Measurements from ENCODE around the gene COL4A6.
"Not testable (repeated sequence)": the region's sequence is repeated elsewhere in the genome, so short reads cannot be mapped to it uniquely, and the experiment has no call there.

Gene COL4A6

DNA sequence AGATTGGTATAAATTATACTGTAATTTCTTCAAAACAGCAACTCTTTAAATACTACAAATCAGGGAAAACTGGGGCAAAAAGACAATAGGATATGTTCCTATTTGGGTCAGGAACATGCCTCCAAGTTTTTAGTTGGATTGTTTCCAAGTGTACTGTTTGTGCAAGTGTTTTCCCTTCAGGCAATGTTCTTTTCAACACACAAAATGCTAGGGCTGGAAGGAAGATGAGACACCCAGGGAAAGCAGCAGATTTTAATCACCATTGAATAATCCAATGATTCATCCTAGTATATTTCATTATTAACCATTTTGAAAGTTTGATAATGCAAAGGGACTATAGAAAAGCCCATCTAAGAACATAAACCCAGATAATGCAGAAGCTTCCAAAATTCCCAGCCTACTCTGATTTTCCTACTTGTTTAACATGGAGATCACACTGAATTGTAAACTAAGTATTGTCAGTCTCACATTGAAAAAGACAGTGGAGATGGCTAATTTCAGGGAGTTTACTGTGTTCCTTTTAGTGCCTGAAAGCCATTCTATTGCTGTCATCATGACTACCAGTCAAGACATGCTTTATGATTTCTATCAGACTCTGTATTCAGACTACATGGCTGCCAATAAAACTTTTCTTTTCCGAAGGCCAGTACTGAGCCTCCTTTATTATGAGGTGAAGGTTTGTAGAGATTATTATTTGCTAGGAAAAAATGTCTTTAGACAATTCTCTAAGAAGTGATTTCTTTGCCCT, 38.6 kb downstream of the COL4A6 start:
- no peak for FAIRE-seq

DNA sequence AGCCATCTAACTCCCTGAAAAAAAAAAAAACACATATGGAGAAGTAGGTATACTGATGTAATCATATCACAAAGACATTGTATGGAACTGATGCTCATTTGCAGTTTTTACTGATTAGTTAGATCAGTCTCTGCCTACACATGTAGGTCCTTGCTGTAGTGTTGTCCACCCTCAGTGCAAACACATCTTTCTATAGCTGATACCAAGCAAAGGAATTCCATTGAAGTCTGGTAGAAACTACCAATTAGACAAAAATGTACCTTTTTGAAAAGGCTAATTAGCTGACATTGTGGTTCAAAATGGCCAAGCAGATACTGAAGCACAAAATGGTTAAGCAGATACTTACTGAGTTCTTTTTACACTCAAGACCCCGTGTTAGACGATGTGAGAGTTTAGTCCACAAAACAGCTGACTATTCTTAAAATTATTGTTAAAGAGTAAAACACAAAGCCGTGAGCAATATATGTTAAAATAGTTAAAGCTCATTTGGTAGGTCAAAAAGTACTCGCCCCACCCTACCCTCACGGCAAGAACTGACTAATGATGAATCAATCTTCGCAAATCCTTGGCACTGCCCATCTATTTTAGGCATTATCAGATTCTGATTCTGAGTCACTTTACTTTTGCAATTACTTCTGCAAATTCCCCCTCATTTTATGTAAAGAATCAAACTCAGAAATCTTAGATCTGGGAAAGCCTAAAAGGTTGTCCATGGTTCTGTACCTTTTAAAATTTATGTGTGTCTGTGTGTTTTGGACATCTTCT, 40.4 kb downstream of the COL4A6 start:
- no peak for FAIRE-seq

DNA sequence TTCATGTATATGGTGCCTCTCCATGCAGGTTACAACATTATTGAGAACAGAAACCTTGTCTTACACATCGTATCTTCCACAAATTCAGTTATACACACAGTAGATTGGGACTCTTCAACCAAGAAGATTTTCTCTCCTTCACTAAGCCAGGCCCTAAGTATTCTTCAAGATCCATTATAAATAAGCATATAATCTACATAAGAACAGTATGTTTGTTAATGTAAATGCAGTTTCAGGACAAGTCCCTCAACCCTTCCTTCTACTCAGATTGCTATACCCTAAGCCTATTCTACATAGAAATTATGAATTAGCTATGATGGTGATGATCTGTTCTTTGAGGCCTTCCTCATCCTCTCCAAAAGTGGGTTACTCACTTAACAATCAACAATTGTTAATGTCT, 41.2 kb downstream of the COL4A6 start:
- no peak for FAIRE-seq

DNA sequence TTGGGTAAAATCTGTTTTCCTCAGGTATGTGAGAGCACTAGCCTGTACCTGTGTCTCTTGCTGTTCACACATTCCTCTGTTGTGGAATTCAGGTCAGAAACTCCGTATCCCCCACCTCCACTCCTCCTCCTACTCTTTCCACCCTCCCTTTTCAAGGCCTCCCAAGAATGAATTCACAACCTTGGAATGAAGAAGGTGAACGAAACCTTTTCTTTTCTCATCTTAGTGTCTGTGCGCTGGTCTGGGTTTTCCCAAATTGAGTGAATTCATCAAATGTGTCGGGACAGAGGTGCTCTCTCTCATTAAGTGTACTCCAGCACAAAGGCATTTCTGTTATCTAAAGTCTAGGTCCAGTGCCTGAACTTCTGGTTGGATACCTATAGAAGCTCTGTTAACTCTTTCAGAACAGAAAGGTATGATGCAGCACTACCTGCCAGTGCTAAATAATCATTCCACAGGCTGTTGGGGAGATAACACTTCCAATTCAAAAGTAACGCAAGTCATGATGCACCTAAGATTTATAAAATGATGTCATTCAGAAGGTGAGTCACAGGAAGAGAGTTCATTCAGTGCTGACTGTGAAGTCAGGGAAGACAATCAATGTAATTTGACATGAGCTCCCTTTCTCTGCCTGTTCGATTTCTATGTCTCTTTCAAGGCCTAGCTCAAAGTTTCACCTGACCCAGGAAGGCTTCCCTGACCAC, 41.9 kb downstream of the COL4A6 start:
- FAIRE-seq: no peak

DNA sequence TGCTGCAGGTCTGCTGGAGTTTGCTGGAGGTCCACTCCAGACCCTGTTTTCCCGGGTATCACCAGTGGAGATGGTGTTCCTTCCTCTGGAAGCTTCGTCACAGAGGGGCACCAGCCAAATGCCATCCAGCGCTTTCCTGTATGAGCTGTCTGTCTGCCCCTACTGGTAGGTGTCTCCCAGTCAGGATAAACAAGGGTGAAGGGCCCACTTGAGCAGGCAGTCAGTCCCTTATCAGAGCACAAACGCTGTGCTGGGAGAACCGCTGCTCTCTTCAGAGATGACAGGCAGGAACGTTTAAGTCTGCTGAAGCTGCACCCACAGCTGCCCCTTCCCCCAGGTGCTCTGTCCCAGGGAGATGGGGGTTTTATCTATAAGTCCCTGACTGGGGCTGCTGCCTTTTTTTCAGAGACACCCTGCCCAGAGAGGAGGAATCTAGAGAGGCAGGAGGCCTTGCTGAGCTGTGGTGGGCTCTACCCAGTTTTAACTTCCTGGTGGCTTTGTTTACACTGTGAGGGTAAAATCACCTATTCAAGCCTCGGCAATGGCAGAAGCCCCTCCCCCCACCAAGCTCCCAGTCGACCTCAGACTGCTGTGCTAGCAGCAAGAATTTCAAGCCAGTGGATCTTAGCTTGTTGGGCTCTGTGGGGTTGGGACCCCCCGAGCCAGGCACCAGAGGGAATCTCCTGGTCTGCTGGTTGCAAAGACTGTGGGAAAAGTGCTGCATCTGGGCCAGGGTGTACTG, 47.1 kb downstream of the COL4A6 start:
- FAIRE-seq: not testable (repeated sequence)

DNA sequence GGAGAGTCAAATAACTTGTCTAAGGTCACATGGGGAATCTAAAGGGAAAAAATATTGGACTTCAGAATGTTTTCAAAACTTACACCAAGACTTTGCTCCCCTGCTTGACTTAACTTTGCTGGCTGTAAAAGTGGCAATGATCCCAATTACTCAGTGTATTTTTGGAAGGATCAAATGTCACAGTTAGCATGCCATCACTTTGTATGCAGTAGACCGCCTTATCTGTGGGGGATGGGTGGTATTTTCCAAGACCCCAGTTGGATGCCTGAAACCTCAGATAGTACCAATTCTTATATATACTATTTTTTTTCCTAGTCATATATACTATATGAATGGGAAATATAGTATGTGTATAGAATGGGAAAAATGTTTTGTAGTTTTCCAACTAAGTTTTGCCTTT, 53.4 kb downstream of the COL4A6 start:
- FAIRE-seq: no peak

DNA sequence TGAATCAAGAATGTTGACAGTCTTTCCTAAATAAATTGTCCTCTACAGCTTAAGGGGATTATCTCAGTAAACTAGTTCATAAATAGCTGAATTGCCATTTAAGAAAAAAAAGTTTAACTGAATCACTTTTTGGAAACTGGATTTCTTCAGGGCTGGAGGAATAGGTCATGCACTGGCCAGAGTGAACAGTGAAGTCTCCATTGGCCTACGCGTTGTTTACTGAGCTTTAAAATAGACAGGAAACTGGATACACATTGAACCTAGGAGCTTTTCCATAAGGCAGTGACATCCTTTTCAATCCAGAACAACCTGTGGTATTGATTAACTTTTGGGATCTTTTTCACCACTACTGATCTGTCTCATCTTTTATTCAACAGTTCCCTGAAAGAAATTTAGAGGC, 58.0 kb downstream of the COL4A6 start:
- no peak for FAIRE-seq

DNA sequence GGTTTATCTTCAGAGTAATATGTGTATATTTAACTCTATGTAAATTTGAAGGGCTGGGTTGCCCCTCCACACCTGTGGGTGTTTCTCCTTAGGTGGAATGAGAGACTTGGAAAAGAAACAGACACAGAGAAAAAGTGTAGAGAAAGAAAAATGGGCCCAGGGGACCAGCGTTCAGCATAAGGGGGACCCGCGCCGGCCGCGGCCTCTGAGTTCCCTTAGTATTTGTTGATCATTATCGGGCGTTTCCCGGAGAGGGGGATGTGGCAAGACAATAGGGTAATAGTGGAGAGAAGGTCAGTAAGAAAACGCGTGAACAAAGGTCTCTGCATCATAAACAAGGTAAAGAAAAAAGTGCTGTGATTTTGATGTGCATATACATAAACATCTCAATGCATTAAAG, 61.4 kb downstream of the COL4A6 start:
- FAIRE-seq: not testable (repeated sequence)

DNA sequence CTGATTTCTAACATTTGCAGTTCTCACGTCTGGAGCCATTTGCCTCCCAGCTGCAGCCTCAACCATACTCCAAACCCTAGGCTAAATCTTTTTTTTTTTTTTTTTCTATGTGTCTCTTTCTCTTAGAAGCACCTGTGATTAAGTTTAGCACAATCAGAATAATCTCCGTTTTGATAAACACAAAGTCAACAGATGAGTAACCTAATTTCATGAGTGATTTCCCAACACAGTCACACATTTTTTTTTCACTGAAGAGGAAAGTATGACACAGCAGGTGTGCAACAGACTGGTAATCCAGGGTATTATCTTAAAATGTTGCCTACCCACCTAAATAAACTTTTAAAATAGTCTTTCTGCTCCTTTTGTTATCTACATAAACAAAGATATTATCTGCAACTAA, 62.6 kb downstream of the COL4A6 start:
- not testable (repeated sequence) for FAIRE-seq

DNA sequence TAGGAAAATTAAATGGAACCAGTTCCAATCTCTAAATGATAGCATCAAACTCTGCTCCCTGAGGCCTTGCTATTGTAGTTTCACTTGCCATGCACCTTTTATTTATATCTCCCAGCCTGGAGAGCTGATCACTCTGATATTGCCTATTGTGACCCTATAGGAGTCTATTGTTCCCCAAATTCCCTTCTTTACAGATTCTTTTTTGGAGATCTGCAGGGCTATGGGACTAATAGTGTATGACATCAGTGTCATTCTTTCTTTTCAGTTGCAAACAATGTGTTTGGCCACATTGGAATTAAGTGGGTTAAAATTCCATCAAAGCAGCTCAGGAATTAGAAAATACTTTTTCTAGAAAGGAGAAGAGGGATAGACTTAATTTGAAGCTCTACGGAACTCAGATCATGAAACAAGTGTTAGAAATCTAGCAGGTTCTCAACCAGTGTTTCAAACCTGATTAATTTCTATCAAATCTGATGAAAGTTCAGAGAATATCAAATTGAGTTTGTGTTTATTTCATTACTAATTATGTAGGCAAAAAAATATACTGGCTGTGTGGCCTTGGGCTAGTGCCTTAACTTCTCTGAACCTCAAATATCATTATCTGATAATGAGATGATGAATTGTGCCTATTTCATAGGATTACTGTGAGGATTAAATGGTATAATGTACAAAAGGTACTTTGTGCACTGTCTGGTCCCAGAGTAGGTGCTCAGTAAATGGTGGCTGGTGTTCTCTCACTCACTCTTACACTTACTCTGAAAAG, 71.4 kb downstream of the COL4A6 start:
- no peak for FAIRE-seq

DNA sequence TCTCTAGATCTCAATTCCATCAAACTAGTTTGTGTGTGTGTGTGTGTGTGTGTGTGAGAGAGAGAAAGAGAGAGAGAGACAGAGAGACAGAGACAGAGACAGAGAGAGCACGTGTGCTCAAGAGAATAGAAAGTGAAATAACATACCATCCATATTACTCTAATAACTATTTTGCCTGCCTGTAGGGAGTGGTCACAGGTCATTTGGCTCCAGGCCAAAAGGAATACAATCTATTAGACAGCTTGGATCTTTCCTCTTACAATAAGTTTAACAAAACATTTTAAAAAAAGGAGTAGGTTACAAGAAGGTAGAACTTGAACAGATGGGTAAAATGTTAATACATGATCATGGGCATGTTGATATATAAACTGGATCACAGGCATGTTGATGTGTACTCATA, 76.2 kb downstream of the COL4A6 start:
- no peak for FAIRE-seq

DNA sequence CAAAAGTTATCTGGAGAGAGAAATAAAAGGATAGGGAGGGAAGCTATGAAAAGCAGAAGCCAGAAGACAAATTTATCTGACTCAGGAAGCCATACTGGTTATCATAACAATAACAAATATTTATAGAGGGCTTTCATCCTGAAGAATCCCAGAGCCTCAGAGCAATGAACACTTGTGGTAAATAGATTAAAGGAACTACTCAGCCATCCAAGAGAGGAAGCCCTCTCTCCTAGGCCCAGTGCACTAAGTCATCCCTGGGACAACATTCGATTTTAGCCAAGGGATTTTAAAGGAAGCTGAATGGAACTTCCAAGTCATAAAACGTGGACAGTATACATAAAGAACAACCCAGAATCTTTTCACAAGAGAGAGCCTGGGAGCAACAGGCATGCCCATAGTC, 76.9 kb downstream of the COL4A6 start:
- FAIRE-seq: no peak

DNA sequence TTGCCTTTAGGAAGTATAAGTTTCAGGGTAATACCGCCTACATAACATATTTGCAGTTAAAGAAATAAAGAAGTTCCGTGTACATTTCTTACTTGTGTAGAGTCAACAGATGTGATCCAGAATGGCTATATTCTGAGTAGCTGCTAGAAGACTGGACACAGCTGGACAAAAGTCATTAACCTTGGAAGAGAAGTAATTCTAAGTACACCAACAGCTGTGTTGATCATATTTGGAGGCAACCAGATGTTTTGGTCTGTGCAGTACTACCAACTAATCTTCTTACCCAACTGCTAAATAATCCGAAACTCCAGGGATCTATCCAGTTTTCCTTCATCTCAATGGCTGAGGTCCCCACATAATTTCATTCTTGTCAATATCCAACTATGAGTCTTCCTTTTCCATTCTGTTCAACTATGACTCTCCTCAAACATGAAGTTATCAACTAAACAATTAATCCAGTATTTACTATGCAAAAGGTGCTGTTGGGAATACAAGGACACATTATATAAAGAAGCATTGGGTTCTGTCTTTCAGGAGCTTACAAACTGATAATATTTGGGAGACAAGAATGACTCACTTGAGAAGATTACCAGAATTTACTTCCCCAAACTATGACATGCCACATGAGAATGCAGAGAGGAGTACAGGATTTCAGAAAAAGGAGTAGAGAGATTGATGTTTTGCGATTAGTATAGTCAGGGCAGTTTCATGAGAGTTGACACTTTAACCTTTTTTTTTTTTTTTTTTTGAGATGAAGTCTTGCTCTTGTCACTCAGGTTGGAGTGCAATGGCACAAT, 78.2 kb downstream of the COL4A6 start:
- FAIRE-seq: no peak

DNA sequence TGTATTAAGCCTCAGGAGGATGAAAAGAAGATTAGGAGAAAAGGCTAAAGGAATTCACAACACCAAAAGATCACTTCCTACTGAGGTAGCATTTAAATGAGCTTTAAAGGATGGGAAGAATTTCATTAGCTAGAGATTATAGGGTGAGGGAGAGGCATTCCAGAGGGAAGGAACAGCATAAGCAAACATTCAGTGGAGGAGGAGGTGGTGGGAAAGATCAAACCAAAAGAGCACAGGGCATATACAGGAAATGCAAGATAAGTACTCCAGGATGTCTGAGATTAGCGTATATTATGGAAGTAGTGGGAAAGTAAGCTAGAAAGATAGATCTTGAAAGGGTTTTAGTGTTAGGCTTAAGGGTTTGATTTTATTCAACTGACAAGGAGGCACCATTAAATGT, 84.8 kb downstream of the COL4A6 start:
- no peak for FAIRE-seq

DNA sequence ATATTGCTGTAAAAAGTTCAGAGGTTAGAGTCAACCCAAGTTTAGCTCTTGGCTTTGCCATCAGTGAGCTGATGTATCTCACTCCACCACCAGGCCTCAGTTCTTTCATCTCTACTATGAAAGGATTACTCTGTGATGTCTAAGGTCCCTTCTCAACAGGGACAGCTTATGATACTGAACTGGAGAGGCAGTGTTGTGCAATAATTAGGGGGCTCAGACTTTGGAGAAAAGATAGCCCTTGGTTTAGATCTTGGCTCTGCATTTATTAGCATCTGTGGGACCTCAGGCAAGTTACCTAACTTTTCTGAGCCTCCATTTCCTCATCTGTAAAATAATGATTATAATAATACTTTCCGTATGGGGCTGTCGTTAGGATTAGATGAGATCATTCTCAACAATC, 89.0 kb downstream of the COL4A6 start:
- FAIRE-seq: no peak

DNA sequence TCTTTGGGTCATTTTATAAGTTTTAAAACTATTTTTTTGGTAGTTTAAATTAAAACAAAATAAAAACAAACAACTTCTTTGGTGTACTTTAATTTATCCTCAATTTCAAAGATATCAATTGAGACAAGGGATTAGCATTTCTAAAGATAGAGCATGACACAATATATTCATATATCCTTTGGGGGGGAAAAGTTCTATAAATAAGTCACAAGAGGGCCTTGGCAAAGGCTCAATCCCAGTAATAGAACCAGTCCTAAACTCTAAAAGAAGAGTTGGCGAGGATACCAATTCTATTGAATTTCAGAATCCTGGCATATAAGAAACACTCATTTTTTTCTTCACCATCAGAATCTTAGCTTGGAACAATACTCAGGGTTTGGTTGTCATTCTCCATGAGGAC, 89.7 kb downstream of the COL4A6 start:
- no peak for FAIRE-seq

DNA sequence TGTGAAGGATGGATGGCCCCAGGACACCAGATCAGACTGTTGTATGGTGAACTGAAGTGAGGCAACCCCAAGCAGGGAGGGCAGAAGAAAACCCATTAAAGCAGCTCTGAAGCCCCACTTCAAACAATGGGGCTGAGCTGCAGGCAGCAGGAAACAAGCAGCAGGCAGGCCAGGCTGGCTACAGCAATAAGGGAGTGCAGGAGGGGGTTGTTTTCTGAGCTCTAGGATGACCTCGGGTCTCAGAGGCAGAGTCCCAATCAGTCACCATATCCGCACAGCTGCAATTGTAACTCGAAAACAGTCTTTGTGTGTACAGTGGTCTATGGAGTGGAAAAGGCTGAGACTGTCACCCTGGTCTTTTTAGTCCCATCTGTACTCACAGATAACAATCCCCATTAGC, 90.4 kb downstream of the COL4A6 start:
- no peak for FAIRE-seq

DNA sequence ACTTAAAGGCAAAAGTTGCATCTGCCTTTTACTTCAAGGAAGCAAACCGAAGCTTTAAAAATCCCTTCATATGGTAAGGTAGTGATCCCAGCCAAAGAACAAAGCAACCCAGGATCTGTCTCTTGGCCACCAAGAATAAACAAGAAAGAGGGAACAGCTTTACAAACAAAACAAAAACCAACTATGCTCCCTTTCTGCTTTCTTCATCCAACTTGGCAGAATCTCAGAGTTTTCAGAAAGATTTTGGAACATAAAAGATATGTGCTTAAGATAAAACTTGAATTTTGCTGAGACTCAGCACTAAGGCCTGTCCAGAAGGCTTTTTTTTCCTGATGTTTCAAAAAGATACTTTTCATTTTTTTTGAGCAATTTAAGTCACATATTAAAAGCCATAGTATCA, 94.0 kb downstream of the COL4A6 start:
- FAIRE-seq: no peak

DNA sequence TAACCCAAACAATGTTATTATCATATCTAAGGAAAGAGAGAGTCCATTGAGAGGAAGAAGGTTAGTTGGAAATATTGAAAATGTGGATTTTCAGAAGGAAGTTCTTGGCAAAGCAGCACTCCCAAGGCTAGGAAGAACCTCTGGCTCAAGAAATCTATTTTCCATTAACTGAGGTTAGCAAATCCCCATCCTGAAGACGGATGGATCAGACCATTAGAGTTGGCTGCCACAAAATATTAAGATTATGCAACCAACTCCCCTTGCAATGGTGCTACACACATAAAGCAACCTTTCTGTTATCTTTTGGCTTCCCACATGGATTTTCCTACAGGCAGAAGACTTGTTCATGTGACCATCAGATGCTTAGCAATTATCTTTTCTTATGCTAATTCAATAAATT, 96.3 kb downstream of the COL4A6 start:
- no peak for FAIRE-seq

DNA sequence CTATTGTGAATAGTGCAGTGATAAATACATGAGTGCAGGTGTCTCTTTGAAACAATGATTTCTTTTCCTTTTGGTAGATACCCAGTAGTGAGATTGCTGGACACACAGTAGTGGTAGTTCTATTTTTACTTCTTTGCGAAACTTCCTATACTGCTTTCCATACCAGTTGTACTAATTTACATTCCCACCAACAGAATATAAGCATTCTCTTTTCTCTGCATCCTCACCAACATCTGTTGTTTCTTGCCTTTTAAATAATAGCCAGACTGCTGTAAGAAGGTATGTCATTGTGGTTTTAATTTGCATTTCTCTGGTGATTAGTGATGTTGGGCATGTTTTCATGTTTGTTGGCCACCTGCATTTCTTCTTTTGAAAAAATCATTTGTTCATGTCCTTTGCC, 105.9 kb downstream of the COL4A6 start:
- no peak for FAIRE-seq

DNA sequence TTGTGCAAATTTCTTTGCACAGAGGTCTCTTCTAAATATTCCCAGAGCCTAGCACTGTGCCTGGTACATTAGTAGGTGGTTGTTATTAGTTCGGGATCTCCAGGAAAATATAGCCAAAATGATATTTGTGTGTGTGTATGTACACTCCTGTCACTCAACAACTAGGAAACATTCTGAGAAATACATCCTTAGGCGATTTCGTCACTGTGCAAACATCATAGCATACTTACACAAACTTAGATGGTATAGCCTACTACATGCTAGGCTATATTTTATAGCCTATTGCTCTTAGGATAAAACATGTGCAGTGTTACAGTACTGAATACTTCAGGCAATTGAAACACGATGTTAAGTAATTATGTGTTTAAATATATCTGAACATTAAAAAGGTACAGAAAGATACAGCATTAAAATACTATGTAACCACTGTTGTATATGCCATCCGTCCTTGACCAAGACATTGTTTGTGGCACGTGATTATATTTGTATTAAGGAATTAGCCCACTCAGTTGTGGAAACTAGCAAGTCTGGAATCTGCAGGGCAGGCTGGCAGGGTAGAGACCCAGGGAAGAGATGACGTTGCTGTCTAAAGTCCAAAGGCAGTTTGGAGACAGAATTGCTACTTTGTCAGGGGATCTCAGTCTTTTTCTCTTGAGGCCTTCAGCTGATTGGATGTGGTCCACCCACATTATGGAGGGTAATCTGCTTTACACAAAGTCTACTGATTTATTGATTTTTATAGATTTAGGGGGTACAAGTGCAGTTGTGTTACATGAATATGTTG, 106.9 kb downstream of the COL4A6 start:
- FAIRE-seq: no peak

All from TTC549 (cell line).